ENCODE results near the gene SMTNL2. TPM values are rescaled to one million over a fixed set of nuclear protein-coding genes. Genes with fewer than 3 reads are reported as not detected.

The SMTNL2 gene
- total and polyA plus RNA-seq, 2 of the 4 experiments (the other 2 are of a cell fraction): not detected

DNA sequence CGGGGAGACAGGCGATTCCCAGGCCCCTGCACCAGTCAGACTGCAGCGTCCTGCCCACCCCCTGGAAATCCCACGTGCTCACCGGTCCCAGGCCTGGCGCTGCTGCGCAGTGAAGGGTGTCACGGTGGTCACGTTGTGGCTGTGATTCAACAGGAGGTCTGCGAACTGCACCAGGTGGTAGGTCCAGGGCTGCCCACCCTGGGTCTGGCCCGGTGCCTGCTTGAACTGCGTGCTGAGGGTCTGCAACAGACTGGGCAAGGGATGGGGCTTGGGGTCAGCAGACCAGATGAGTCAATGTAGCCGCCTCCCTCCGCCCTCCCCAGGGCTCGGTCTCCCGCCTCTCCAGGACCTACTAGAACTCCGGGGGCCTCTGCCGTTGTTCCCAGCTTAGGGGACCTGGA lies 36.3 kb upstream of the SMTNL2 start:
- Histone ChIP-seq H3K14ac (replicated peaks; ENCODE audit: low read depth, low read length) (no peak overlapping the region), H2AK9ac (replicated peaks; ENCODE audit: low read depth, low read length, poor library complexity) (no peak overlapping the region), H3K18ac (ENCODE audit: low read depth, low read length) (no peak overlapping the region), H3K23ac (ENCODE audit: low read depth, low read length) (no peak overlapping the region), H3K56ac (ENCODE audit: extremely low read depth, insufficient read depth, low read length) (no peak overlapping the region), H3K36me3 (ENCODE audit: control insufficient read depth, insufficient read depth, low read length) (peaks cover 77% of the 10 kb centered on the region), H3K9me1 (ENCODE audit: insufficient read depth, low read length) (peaks cover 3% of the 10 kb centered on the region; the same call in 1 of the 2 replicates), H2AFZ (replicated peaks; ENCODE audit: low read length, poor library complexity) (no peak overlapping the region), H4K8ac (ENCODE audit: low read depth in 2 of 2, low read length in 2 of 2) (no peak overlapping the region), H4K91ac (ENCODE audit: insufficient read depth, low read depth, low read length) (no peak overlapping the region), H3K4me3 (ENCODE audit: insufficient read depth, low read depth, low read length) (no peak overlapping the region), H4K20me1 (ENCODE audit: insufficient read depth, low read length) (peaks cover 3% of the 10 kb centered on the region; the same call in 1 of the 2 replicates), H3K79me1 (ENCODE audit: low read depth in 1 of 2, low read length in 2 of 2) (peaks cover 0 to 16% of the 10 kb centered on the region in 2 experiments; a peak in 2 of 4 replicates), H3K9me3 (ENCODE audit: control insufficient read depth, insufficient read depth, low read length) (no peaks in the 10 kb centered on the region), H3K4me1 (ENCODE audit: control insufficient read depth, insufficient read depth, low read length) (peaks cover 2% of the 10 kb centered on the region; the same call in 1 of the 2 replicates), H2BK5ac (ENCODE audit: low read depth, low read length, poor library complexity, severe bottlenecking) (no peak overlapping the region), H2AK5ac (ENCODE audit: low read depth, low read length) (no peak overlapping the region), H3K4ac (ENCODE audit: low read depth, low read length) (no peak overlapping the region), H3K4me2 (ENCODE audit: low read depth, low read length) (no peak overlapping the region), H3K27ac (ENCODE audit: insufficient read depth, low read length) (no peak overlapping the region), H3K9ac (ENCODE audit: low read depth, low read length) (no peak overlapping the region), H2BK120ac (ENCODE audit: low read depth, low read length) (no peak overlapping the region), H2BK15ac (ENCODE audit: low read depth, low read length) (no peak overlapping the region), H3K27me3 (ENCODE audit: control insufficient read depth, insufficient read depth, low read length) (no peaks in the 10 kb centered on the region), H4K5ac (ENCODE audit: low read depth, low read length) (no peak overlapping the region), H2BK20ac (ENCODE audit: low read depth, low read length) (no peak overlapping the region)
- in situ Hi-C loops (cut with MboI; ENCODE audit: low sequenced_read_pairs) (no loop called here), intact Hi-C loops (cut with micrococcal nuclease) (no loop called here), dilution Hi-C loops (cut with HindIII; ENCODE audit: low sequenced_read_pairs, unreplicated experiment) (no loop called here)
- POLR2A ChIA-PET (ENCODE audit: unreplicated experiment): no interaction called here
- WGBS, 2 experiments (ENCODE audit: extremely low coverage in 2 of 2, insufficient read length in 1 of 2): 90% methylated on average over 10 of the region's 18 CpGs; no CpG with 5 or more reads in 1 of the 2 experiments
- no TSS peak for BruUV-seq (replicated peaks)
- DNase-seq: no peak
- no peak for TF ChIP-seq MAZ (IDR thresholded peaks at IDR 0.05; ENCODE audit: borderline replicate concordance, low read depth, low read length)
- no peak for TF ChIP-seq FOS (IDR thresholded peaks at IDR 0.05; ENCODE audit: low read depth, low read length)
- no peak for TF ChIP-seq CEBPB (IDR thresholded peaks at IDR 0.05; ENCODE audit: low read depth, low read length)
- no peak for TF ChIP-seq RAD21 (IDR thresholded peaks at IDR 0.05; ENCODE audit: low read length)
- no peak for TF ChIP-seq ELK1 (IDR thresholded peaks at IDR 0.05; ENCODE audit: borderline replicate concordance, low read depth, low read length)
- TF ChIP-seq RCOR1 (IDR thresholded peaks at IDR 0.05; ENCODE audit: insufficient replicate concordance, low read length): no peak
- TF ChIP-seq RFX5 (IDR thresholded peaks at IDR 0.05; ENCODE audit: low read depth, low read length): no peak
- no peak for TF ChIP-seq NFE2L2 (IDR thresholded peaks at IDR 0.05; ENCODE audit: low read depth, low read length)
- no peak for TF ChIP-seq CHD1 (IDR thresholded peaks at IDR 0.05; ENCODE audit: low read depth, low read length)
- TF ChIP-seq POLR2A (IDR thresholded peaks at IDR 0.05; ENCODE audit: low read depth, low read length): no peak
- no peak for TF ChIP-seq SMC3 (IDR thresholded peaks at IDR 0.05; ENCODE audit: low read depth, low read length)
- TF ChIP-seq, protein P1, sequence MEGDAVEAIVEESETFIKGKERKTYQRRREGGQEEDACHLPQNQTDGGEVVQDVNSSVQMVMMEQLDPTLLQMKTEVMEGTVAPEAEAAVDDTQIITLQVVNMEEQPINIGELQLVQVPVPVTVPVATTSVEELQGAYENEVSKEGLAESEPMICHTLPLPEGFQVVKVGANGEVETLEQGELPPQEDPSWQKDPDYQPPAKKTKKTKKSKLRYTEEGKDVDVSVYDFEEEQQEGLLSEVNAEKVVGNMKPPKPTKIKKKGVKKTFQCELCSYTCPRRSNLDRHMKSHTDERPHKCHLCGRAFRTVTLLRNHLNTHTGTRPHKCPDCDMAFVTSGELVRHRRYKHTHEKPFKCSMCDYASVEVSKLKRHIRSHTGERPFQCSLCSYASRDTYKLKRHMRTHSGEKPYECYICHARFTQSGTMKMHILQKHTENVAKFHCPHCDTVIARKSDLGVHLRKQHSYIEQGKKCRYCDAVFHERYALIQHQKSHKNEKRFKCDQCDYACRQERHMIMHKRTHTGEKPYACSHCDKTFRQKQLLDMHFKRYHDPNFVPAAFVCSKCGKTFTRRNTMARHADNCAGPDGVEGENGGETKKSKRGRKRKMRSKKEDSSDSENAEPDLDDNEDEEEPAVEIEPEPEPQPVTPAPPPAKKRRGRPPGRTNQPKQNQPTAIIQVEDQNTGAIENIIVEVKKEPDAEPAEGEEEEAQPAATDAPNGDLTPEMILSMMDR (conservative IDR thresholded peaks at IDR 0.05; ENCODE audit: low read depth, low read length): no peak
- TF ChIP-seq USF2 (IDR thresholded peaks at IDR 0.05; ENCODE audit: low read depth, low read length): no peak
- no peak for TF ChIP-seq MAFK (IDR thresholded peaks at IDR 0.05; ENCODE audit: low read depth, low read length)
- ATAC-seq (ENCODE audit: low read depth): no peak
- CTCF ChIA-PET: interaction anchor here (0.6 kb wide), 1 partner anchor 125 kb away, joined by 4 read pairs; no protein-coding TSS in a partner anchor

Measured in IMR-90 (cell line).